IMR-90 (cell line): Measurements from ENCODE around the gene SPRYD7. TPM values are rescaled to one million over a fixed set of nuclear protein-coding genes. Genes with fewer than 3 reads are reported as not detected.

Source experiments
- ATAC-seq: fragments of 200-7000 bp; cut with Tn5 transposase; 2 replicates; pipeline ENCODE4 v1.9.1; 2020; ENCODE audit warnings: low read depth, mild to moderate bottlenecking, moderate library complexity
- BruUV-seq: library from RNA; stranded (reverse); fragments of 400-500 nt; replicated peaks from 2 replicates; lab custom pipeline; 2021; lab: Mats Ljungman, UMichigan
- CTCF ChIA-PET: fragments of 300-600 bp; formaldehyde crosslinking; extraction: SDS; loops from one replicate; lab custom pipeline; 2021; ENCODE audit warnings: antibody characterized with exemption; lab: Yijun Ruan, JAX
- POLR2A ChIA-PET: fragments of 300-600 bp; sonication (Branson Sonifier 250); formaldehyde crosslinking; loops from one replicate; lab custom pipeline; 2022; ENCODE audit warnings: antibody characterized with exemption; ENCODE audit not compliant: unreplicated experiment; lab: Charles Lee
- DNase-seq: peaks from one replicate; pipeline ENCODE4 v3.0.0; 2013
- H2AFZ ChIP-seq: replicated peaks from 2 replicates; pipeline ENCODE3; 2013; ENCODE audit warnings: low read length, mild to moderate bottlenecking; ENCODE audit not compliant: poor library complexity
- H2AK5ac ChIP-seq: 2 replicates; pipeline ENCODE4 v1.6.1; 2013; ENCODE audit warnings: low read depth, low read length, inconsistent platforms
- H2AK9ac ChIP-seq: replicated peaks from 2 replicates; pipeline ENCODE3; 2013; ENCODE audit warnings: mild to moderate bottlenecking, low read depth, low read length, moderate library complexity; ENCODE audit not compliant: poor library complexity
- H2BK120ac ChIP-seq: 2 replicates; pipeline ENCODE4 v1.6.1; 2013; ENCODE audit warnings: low read depth, low read length, inconsistent platforms
- H2BK15ac ChIP-seq: 3 replicates; pipeline ENCODE4 v1.6.1; 2013; ENCODE audit warnings: low read depth, low read length, inconsistent platforms
- H2BK20ac ChIP-seq: 2 replicates; pipeline ENCODE4 v1.6.1; 2013; ENCODE audit warnings: low read depth, mild to moderate bottlenecking, inconsistent platforms, low read length, moderate library complexity
- H2BK5ac ChIP-seq: 2 replicates; pipeline ENCODE4 v1.6.1; 2013; ENCODE audit warnings: mild to moderate bottlenecking, low read depth, low read length, inconsistent platforms; ENCODE audit not compliant: poor library complexity, severe bottlenecking
- H3K14ac ChIP-seq: replicated peaks from 2 replicates; pipeline ENCODE4 v1.6.1; 2013; ENCODE audit warnings: low read depth, low read length, inconsistent platforms
- H3K18ac ChIP-seq: 2 replicates; pipeline ENCODE4 v1.6.1; 2013; ENCODE audit warnings: low read depth, low read length, control low read depth
- H3K23ac ChIP-seq: 2 replicates; pipeline ENCODE4 v1.6.1; 2013; ENCODE audit warnings: low read depth, low read length, inconsistent platforms
- H3K27ac ChIP-seq: 2 replicates; pipeline ENCODE4 v1.5.1; 2013; ENCODE audit warnings: mild to moderate bottlenecking, control low read depth, low read length; ENCODE audit not compliant: insufficient read depth
- H3K27me3 ChIP-seq: 2 replicates; pipeline ENCODE4 v1.6.1; 2013; ENCODE audit warnings: low read length; ENCODE audit not compliant: control insufficient read depth, insufficient read depth
- H3K36me3 ChIP-seq: 2 replicates; pipeline ENCODE4 v1.6.1; 2013; ENCODE audit warnings: low read length, mixed read lengths; ENCODE audit not compliant: control insufficient read depth, insufficient read depth
- H3K4ac ChIP-seq: 2 replicates; pipeline ENCODE4 v1.6.1; 2013; ENCODE audit warnings: low read depth, low read length, inconsistent platforms
- H3K4me1 ChIP-seq: 2 replicates; pipeline ENCODE4 v1.6.1; 2013; ENCODE audit warnings: low read length, mixed read lengths; ENCODE audit not compliant: control insufficient read depth, insufficient read depth
- H3K4me2 ChIP-seq: 2 replicates; pipeline ENCODE4 v1.6.1; 2013; ENCODE audit warnings: low read depth, mild to moderate bottlenecking, control low read depth, low read length, moderate library complexity
- H3K4me3 ChIP-seq: 2 replicates; pipeline ENCODE4 v1.5.1; 2013; ENCODE audit warnings: low read depth, mild to moderate bottlenecking, control low read depth, low read length, moderate library complexity; ENCODE audit not compliant: insufficient read depth
- H3K56ac ChIP-seq: 2 replicates; pipeline ENCODE4 v1.6.1; 2013; ENCODE audit warnings: low read length, inconsistent platforms; ENCODE audit not compliant: insufficient read depth; ENCODE audit errors: extremely low read depth
- H3K79me1 ChIP-seq, 2 experiments: 2 replicates each; pipeline ENCODE4 v1.6.1; 2013; ENCODE audit warnings: low read length in 2 of 2, inconsistent platforms in 1 of 2, low read depth in 1 of 2
- H3K9ac ChIP-seq: 2 replicates; pipeline ENCODE4 v1.6.1; 2013; ENCODE audit warnings: low read depth, low read length, control low read depth
- H3K9me1 ChIP-seq: 2 replicates; pipeline ENCODE4 v1.6.1; 2013; ENCODE audit warnings: low read length, inconsistent platforms; ENCODE audit not compliant: insufficient read depth
- H3K9me3 ChIP-seq: 2 replicates; pipeline ENCODE4 v1.6.1; 2013; ENCODE audit warnings: low read length; ENCODE audit not compliant: control insufficient read depth, insufficient read depth
- H4K20me1 ChIP-seq: 2 replicates; pipeline ENCODE4 v1.6.1; 2013; ENCODE audit warnings: low read length, inconsistent platforms; ENCODE audit not compliant: insufficient read depth
- H4K5ac ChIP-seq: 2 replicates; pipeline ENCODE4 v1.6.1; 2013; ENCODE audit warnings: mild to moderate bottlenecking, low read depth, low read length, control low read depth
- H4K8ac ChIP-seq, 2 experiments: 2 replicates each; pipeline ENCODE4 v1.6.1; 2013; ENCODE audit warnings: low read depth in 2 of 2, low read length in 2 of 2, control low read depth in 1 of 2, inconsistent platforms in 1 of 2
- H4K91ac ChIP-seq: 2 replicates; pipeline ENCODE4 v1.6.1; 2013; ENCODE audit warnings: low read depth, low read length, inconsistent platforms; ENCODE audit not compliant: insufficient read depth
- CEBPB ChIP-seq: IDR thresholded peaks from 2 replicates; pipeline ENCODE4 v1.6.1; 2012; ENCODE audit warnings: low read depth, low read length, improper control_type of control experiment
- FOS ChIP-seq: fragments of 150-350 bp; IDR thresholded peaks from 2 replicates; pipeline ENCODE4 v1.6.1; 2016; ENCODE audit warnings: low read depth, low read length
- RAD21 ChIP-seq: IDR thresholded peaks from 2 replicates; pipeline ENCODE4 v1.6.1; 2012; ENCODE audit warnings: low read length, improper control_type of control experiment
- SMC3 ChIP-seq: fragments of 150-350 bp; IDR thresholded peaks from 2 replicates; pipeline ENCODE4 v1.6.1; 2016; ENCODE audit warnings: low read depth, mild to moderate bottlenecking, antibody characterized with exemption, low read length, moderate library complexity
- WGBS, 2 experiments: methylation state at CpG; one replicate each; pipeline versions ENCODE4 v1.1.5 to v1.1.7; 2013; ENCODE audit warnings: missing lambda C conversion rate in 2 of 2; ENCODE audit not compliant: insufficient read length in 1 of 2; ENCODE audit errors: extremely low coverage in 2 of 2; 5-methylcytosine and 5-hydroxymethylcytosine counted together
- dilution Hi-C: fragments of 300-500 bp; cut with HindIII; formaldehyde crosslinking; loops from one replicate; pipeline ENCODE4 v1.14.3; 2018; ENCODE audit warnings: low sequenced_read_pairs; ENCODE audit not compliant: unreplicated experiment
- in situ Hi-C: fragments of 300-500 bp; cut with MboI; formaldehyde crosslinking; loops from 3 replicates; pipeline ENCODE4 v1.14.3; 2019; ENCODE audit warnings: low sequenced_read_pairs, inconsistent platforms, mixed read lengths
- intact Hi-C: fragments of 100-400 bp; cut with micrococcal nuclease; formaldehyde crosslinking; loops from 2 replicates; pipeline ENCODE4 v1.10.0; 2022
- polyA plus RNA-seq, 3 experiments: library from polyadenylated mRNA; depleted of rRNA; stranded (reverse); fragments of >200 nt; gene quantifications; 2 replicates each; pipeline ENCODE4 v1.2.3, GENCODE V29; 2012; ENCODE audit warnings: low replicate concordance in 1 of 3
- total RNA-seq: library from RNA; depleted of rRNA; stranded (reverse); fragments of >200 nt; gene quantifications from 2 replicates; pipeline ENCODE4 v1.2.3, GENCODE V29; 2012
- TF ChIP-seq, protein P1 (sequence below): conservative IDR thresholded peaks from 2 replicates; pipeline ENCODE4 v1.5.1; 2012; ENCODE audit warnings: mild to moderate bottlenecking, low read depth, low read length, improper control_type of control experiment

SPRYD7 gene
- total and polyA plus RNA-seq, 2 of the 4 experiments (the other 2 are of a cell fraction) = 5.6 to 20.2 TPM

- H2AFZ ChIP-seq = peak overlapping the region; percentile 47
Measured at GRCh38 chr13:49976314-49977258, 40.4 kb upstream of the SPRYD7 start.

More at GRCh38 chr13:49976314-49977258, 40.4 kb upstream of the SPRYD7 start:
- ChIA-PET POLR2A (no interaction called here), CTCF (interaction anchor here (0.6 to 1.9 kb wide), 11 partner anchors 14 to 1091 kb away, joined by 3 to 8 read pairs (median 3); partner anchors contain the start of gene TRIM13)
- no peak overlapping the region for H2BK15ac ChIP-seq
- no peak overlapping the region for H2BK5ac ChIP-seq
- no TSS peak for BruUV-seq
- H3K27me3 ChIP-seq = no peaks in the 10 kb centered on the region
- H4K91ac ChIP-seq = no peak overlapping the region
- peaks cover 4% of the 10 kb centered on the region for H3K4me1 ChIP-seq
- H3K36me3 ChIP-seq = no peaks in the 10 kb centered on the region
- no peaks in the 10 kb centered on the region for H3K9me3 ChIP-seq
- H3K4me2 ChIP-seq = no peak overlapping the region
- no CpG with 5 or more reads among the region's 8 CpGs for WGBS, 2 experiments
- no peaks in the 10 kb centered on the region for H4K20me1 ChIP-seq
- H3K27ac ChIP-seq = no peak overlapping the region
- no peak overlapping the region for H2BK120ac ChIP-seq
- DNase-seq (peak; percentile 70), ATAC-seq (peak; percentile 86)
- H3K14ac ChIP-seq = 0 out of 2 replicates have a peak overlapping the region, but pooled peaks have one; percentile 2
- H3K56ac ChIP-seq = no peak overlapping the region
- H2BK20ac ChIP-seq = no peak overlapping the region
- H2AK5ac ChIP-seq = no peak overlapping the region
- intact Hi-C loops = loop anchor here (1.0 to 5.0 kb wide), 6 partner anchors 106 to 1094 kb away; no protein-coding TSS in a partner anchor
- no peak overlapping the region for H4K5ac ChIP-seq
- no peak overlapping the region for H3K9ac ChIP-seq
- no peak overlapping the region for H3K4me3 ChIP-seq
- no peak overlapping the region for H2AK9ac ChIP-seq
- dilution Hi-C loops = no loop called here
- no peak overlapping the region for H3K4ac ChIP-seq
- no peak overlapping the region for H3K23ac ChIP-seq
- H4K8ac ChIP-seq = peak overlapping the region in 1 of 2 experiments; percentile 13; a peak in 2 of 4 replicates
- no peaks in the 10 kb centered on the region for H3K79me1 ChIP-seq
- TF ChIP-seq FOS (no peak), RAD21 (peak; percentile 94), CEBPB (peak; percentile 81), SMC3 (peak; percentile 85)
- TF ChIP-seq, protein P1, sequence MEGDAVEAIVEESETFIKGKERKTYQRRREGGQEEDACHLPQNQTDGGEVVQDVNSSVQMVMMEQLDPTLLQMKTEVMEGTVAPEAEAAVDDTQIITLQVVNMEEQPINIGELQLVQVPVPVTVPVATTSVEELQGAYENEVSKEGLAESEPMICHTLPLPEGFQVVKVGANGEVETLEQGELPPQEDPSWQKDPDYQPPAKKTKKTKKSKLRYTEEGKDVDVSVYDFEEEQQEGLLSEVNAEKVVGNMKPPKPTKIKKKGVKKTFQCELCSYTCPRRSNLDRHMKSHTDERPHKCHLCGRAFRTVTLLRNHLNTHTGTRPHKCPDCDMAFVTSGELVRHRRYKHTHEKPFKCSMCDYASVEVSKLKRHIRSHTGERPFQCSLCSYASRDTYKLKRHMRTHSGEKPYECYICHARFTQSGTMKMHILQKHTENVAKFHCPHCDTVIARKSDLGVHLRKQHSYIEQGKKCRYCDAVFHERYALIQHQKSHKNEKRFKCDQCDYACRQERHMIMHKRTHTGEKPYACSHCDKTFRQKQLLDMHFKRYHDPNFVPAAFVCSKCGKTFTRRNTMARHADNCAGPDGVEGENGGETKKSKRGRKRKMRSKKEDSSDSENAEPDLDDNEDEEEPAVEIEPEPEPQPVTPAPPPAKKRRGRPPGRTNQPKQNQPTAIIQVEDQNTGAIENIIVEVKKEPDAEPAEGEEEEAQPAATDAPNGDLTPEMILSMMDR = peak; percentile 86
- H3K9me1 ChIP-seq = no peaks in the 10 kb centered on the region
- in situ Hi-C loops = loop anchor here (5.0 to 25.0 kb wide), 3 partner anchors 821 to 1098 kb away; partner anchors contain the start of gene RNASEH2B
- H3K18ac ChIP-seq = no peak overlapping the region
